Suprapubic skin (tissue), 4 donors: Measurements from ENCODE around the gene NLN. TPM values are rescaled to one million over a fixed set of nuclear protein-coding genes. Genes with fewer than 3 reads are reported as not detected.

Experiments used
- DNase-seq, 2 donors: peaks; one replicate each; pipeline ENCODE4 v3.0.0-alpha.2; 2019; ENCODE audit warnings: low spot score in 2 of 2
- H3K27ac ChIP-seq: fragments of 200-600 bp; sonication (generic); one replicate; pipeline ENCODE4 v1.5.1; 2019
- H3K27me3 ChIP-seq: fragments of 200-600 bp; sonication (generic); one replicate; pipeline ENCODE4 v1.5.1; 2019
- H3K36me3 ChIP-seq: fragments of 200-600 bp; sonication (generic); one replicate; pipeline ENCODE4 v1.5.1; 2019
- H3K4me1 ChIP-seq: fragments of 200-600 bp; sonication (generic); one replicate; pipeline ENCODE4 v1.5.1; 2019
- H3K4me3 ChIP-seq: fragments of 200-600 bp; sonication (generic); one replicate; pipeline ENCODE4 v1.5.1; 2019; ENCODE audit warnings: mild to moderate bottlenecking
- H3K9me3 ChIP-seq: fragments of 200-600 bp; sonication (generic); one replicate; pipeline ENCODE4 v1.5.1; 2019
- EP300 ChIP-seq: sonication (generic); formaldehyde crosslinking; IDR thresholded peaks from one replicate; pipeline ENCODE4 v1.6.1; 2017; ENCODE audit warnings: antibody characterized with exemption
- POLR2A ChIP-seq, 2 donors: fragments of 450-650 bp; IDR thresholded peaks; one replicate each; pipeline ENCODE4 v1.6.1; 2017; ENCODE audit warnings: antibody characterized with exemption in 2 of 2, mild to moderate bottlenecking in 2 of 2, moderate library complexity in 2 of 2
- POLR2AphosphoS5 ChIP-seq, 3 donors: sonication (generic); formaldehyde crosslinking; IDR thresholded peaks; one replicate each; pipeline ENCODE4 v1.6.1; 2017; ENCODE audit warnings: antibody characterized with exemption in 3 of 3
- WGBS: methylation state at CpG from one replicate; pipeline ENCODE4 v1.1.5; 2018; 5-methylcytosine and 5-hydroxymethylcytosine counted together
- total RNA-seq, 4 donors: library from RNA; depleted of rRNA; stranded (reverse); fragments of >200 nt; gene quantifications; one replicate each; pipeline ENCODE4 v1.1.0, GENCODE V29; 2016
- TF ChIP-seq, protein P1 (sequence below), 2 donors: fragments of 200-600 bp in 1 of 2; fragments of 450-650 bp in 1 of 2; sonication (generic) in 1 of 2; IDR thresholded peaks; one replicate each; pipeline ENCODE4 v1.5.1; 2016 to 2019; ENCODE audit warnings: antibody characterized with exemption in 2 of 2, mild to moderate bottlenecking in 1 of 2, moderate library complexity in 1 of 2

NLN gene
- total RNA-seq, 4 donors from 2014 or later: 6.4 to 17.9 (median 14.0) TPM

- TF ChIP-seq, protein P1, sequence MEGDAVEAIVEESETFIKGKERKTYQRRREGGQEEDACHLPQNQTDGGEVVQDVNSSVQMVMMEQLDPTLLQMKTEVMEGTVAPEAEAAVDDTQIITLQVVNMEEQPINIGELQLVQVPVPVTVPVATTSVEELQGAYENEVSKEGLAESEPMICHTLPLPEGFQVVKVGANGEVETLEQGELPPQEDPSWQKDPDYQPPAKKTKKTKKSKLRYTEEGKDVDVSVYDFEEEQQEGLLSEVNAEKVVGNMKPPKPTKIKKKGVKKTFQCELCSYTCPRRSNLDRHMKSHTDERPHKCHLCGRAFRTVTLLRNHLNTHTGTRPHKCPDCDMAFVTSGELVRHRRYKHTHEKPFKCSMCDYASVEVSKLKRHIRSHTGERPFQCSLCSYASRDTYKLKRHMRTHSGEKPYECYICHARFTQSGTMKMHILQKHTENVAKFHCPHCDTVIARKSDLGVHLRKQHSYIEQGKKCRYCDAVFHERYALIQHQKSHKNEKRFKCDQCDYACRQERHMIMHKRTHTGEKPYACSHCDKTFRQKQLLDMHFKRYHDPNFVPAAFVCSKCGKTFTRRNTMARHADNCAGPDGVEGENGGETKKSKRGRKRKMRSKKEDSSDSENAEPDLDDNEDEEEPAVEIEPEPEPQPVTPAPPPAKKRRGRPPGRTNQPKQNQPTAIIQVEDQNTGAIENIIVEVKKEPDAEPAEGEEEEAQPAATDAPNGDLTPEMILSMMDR (IDR thresholded peaks at IDR 0.05): no peak
- TF ChIP-seq POLR2AphosphoS5 (IDR thresholded peaks at IDR 0.05): no peak
- no peak for TF ChIP-seq EP300
- no peak for TF ChIP-seq POLR2A (IDR thresholded peaks at IDR 0.05)
- Histone ChIP-seq H3K27ac (no peak overlapping the region), H3K4me1 (peaks cover 4% of the 10 kb centered on the region), H3K9me3 (no peaks in the 10 kb centered on the region), H3K36me3 (peaks cover 2% of the 10 kb centered on the region), H3K4me3 (no peak overlapping the region), H3K27me3 (no peaks in the 10 kb centered on the region)
- no peak for DNase-seq
Observed at GRCh38 chr5:65819905-65820240, 97.9 kb downstream of the NLN start.

DNA sequence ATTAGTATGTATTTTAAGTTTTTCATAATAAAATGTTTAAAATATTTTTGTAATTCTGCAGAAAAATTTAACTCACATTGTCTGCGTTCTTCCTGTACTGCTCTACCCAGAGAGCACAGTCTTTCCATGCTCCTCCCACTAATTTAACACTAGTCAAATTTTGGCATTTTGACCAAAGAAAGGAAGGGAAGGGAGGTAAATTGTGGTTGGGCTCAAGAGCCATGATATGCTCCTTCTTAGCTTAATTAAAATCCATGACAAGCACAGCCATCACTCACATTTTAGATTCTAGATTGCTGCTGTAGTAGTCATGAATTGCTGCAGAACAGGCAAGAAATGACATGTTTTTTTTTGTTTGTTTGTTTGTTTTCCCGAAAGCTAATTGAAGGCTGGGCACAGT lies 98.4 kb downstream of the NLN start:
- DNase-seq: no peak
- Histone ChIP-seq H3K9me3 (no peaks in the 10 kb centered on the region), H3K36me3 (no peaks in the 10 kb centered on the region), H3K27ac (no peak overlapping the region), H3K4me3 (no peak overlapping the region), H3K4me1 (peaks cover 4% of the 10 kb centered on the region), H3K27me3 (no peaks in the 10 kb centered on the region)
- TF ChIP-seq EP300 (no peak), POLR2AphosphoS5 (IDR thresholded peaks at IDR 0.05) (no peak), POLR2A (IDR thresholded peaks at IDR 0.05) (no peak)
- TF ChIP-seq, protein P1 (IDR thresholded peaks at IDR 0.05): no peak
- WGBS: 70% methylated on average over 2 of the region's 2 CpGs

GRCh38 chr5:65821966-65822365 lies 100.0 kb downstream of the NLN start:
- Histone ChIP-seq H3K36me3 (no peaks in the 10 kb centered on the region), H3K27me3 (no peaks in the 10 kb centered on the region), H3K4me1 (peaks cover 4% of the 10 kb centered on the region), H3K27ac (no peak overlapping the region), H3K9me3 (no peaks in the 10 kb centered on the region), H3K4me3 (no peak overlapping the region)
- TF ChIP-seq, protein P1 (IDR thresholded peaks at IDR 0.05): no peak
- no peak for TF ChIP-seq POLR2A (IDR thresholded peaks at IDR 0.05)
- TF ChIP-seq POLR2AphosphoS5 (IDR thresholded peaks at IDR 0.05): no peak
- no peak for TF ChIP-seq EP300
- no peak for DNase-seq
- 89% methylated on average over 4 of the region's 4 CpGs for WGBS

- H3K27ac ChIP-seq: no peak overlapping the region
- 65% methylated on average over 6 of the region's 6 CpGs for WGBS
- H3K36me3 ChIP-seq: no peaks in the 10 kb centered on the region
- H3K4me3 ChIP-seq: no peak overlapping the region
- no peak for TF ChIP-seq EP300
- TF ChIP-seq, protein P1 (IDR thresholded peaks at IDR 0.05): no peak
- no peak for TF ChIP-seq POLR2AphosphoS5 (IDR thresholded peaks at IDR 0.05)
- TF ChIP-seq POLR2A (IDR thresholded peaks at IDR 0.05): no peak
- no peaks in the 10 kb centered on the region for H3K9me3 ChIP-seq
- no peaks in the 10 kb centered on the region for H3K27me3 ChIP-seq
- peaks cover 7% of the 10 kb centered on the region for H3K4me1 ChIP-seq
- DNase-seq: no peak
Observed at GRCh38 chr5:65822710-65823109, 100.7 kb downstream of the NLN start.

DNA sequence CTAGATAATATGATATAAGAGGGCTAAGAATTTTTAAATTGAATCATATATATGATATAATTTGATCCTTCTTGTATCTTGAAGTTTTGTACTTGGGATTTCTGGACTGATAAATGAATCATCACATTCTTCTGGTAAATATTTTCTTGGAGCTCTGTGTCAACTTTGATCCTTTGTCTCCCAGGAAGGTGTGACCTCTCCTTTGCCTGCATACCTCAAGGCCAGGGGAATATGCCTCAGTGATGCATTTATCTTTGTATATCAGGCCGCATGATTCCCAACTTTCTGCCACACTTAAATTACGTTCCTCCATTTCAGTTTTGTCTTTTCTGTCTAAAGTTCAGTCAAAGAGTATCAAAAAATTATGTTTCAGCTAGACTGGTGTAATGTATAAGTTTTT lies 101.2 kb downstream of the NLN start:
- Histone ChIP-seq H3K9me3 (no peaks in the 10 kb centered on the region), H3K27ac (no peak overlapping the region), H3K4me1 (peaks cover 10% of the 10 kb centered on the region), H3K27me3 (no peaks in the 10 kb centered on the region), H3K4me3 (no peak overlapping the region), H3K36me3 (no peaks in the 10 kb centered on the region)
- no peak for DNase-seq
- WGBS: 62% methylated on average over 2 of the region's 2 CpGs
- TF ChIP-seq POLR2AphosphoS5 (IDR thresholded peaks at IDR 0.05): no peak
- TF ChIP-seq POLR2A (IDR thresholded peaks at IDR 0.05): no peak
- no peak for TF ChIP-seq EP300
- TF ChIP-seq, protein P1 (IDR thresholded peaks at IDR 0.05): no peak
